ENCODE results near the gene PRDX5. TPM values are rescaled to one million over a fixed set of nuclear protein-coding genes. Genes with fewer than 3 reads are reported as not detected.
A peak's percentile ranks its signal among the peaks of the same experiment; 100 is the strongest.
"Not testable (repeated sequence)": the region's sequence is repeated elsewhere in the genome, so short reads cannot be mapped to it uniquely, and the experiment has no call there.

Gene PRDX5
- polyA plus RNA-seq, 2 donors = 442 to 808 TPM

DNA sequence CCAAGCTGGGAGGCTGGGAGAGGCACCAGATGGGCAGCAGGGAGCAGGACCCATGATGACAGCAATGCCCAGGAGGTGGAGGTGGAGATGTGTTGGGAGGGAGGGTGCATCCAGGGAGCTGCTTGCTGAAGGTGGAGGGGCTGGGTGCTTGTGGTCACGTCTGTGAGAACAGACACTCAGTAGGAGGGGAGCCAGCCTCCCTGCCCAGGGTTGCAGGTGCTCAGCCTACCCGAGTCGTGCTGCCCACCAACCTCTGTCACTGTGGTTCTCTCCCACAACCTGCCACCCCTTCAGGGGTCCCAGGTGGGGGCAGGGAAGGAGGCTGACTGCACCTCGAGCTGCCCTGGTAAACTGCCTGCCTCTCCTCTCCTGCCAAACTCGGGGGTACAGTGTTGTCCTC lies 5.5 kb downstream of the PRDX5 start:
- Histone ChIP-seq H3K4me3 (ENCODE audit: low read depth in 1 of 2, low read length in 2 of 2) (no peak overlapping the region), H3K4me1 (ENCODE audit: control insufficient read depth in 2 of 2, insufficient read depth in 2 of 2, low read length in 1 of 2) (peaks cover 0 to 26% of the 10 kb centered on the region in 2 donors), H3K9me3 (ENCODE audit: control insufficient read depth in 2 of 2, insufficient read depth in 1 of 2, low read depth in 1 of 2, low read length in 1 of 2) (no peaks in the 10 kb centered on the region), H3K27ac (ENCODE audit: low read depth in 2 of 2, low read length in 1 of 2) (peak overlapping the region; percentile 79 to 92), H3K36me3 (ENCODE audit: control insufficient read depth in 2 of 2, insufficient read depth in 2 of 2, low read length in 1 of 2) (peaks cover 0 to 14% of the 10 kb centered on the region in 2 donors), H3K27me3 (ENCODE audit: control insufficient read depth in 1 of 2, insufficient read depth in 2 of 2, low read length in 2 of 2) (no peaks in the 10 kb centered on the region)
- WGBS, 2 donors = 49 to 57% methylated on average over 4 to 5 of the region's 5 CpGs

DNA sequence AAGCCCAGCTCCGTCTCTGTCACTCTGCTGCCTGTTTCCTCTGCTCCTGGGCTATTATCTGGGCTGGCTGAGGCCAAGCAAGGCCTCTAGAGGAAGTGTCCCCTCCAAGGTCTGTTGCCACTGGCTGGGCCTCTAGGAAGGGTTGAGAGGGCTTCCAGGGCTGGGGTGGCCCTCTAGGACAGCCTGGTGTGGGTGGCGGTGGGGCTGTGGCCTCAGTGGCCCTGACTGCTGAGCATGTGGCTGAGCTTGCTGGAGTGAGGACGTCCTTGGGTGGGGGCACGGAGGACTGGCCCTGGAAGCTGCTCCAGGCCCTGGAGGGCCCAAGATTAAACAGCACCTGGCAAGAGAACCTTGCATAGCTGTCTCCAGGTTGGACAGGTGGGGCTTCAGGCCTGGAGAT lies 6.1 kb downstream of the PRDX5 start:
- peak overlapping the region; percentile 79 to 92 for H3K27ac ChIP-seq (ENCODE audit: low read depth in 2 of 2, low read length in 1 of 2)
- 74% methylated on average over 4 of the region's 4 CpGs for WGBS, 2 donors
- not testable (repeated sequence) for H3K4me3 ChIP-seq (ENCODE audit: low read depth in 1 of 2, low read length in 2 of 2); H3K27me3 ChIP-seq (ENCODE audit: control insufficient read depth in 1 of 2, insufficient read depth in 2 of 2, low read length in 2 of 2); H3K9me3 ChIP-seq (ENCODE audit: control insufficient read depth in 2 of 2, insufficient read depth in 1 of 2, low read depth in 1 of 2, low read length in 1 of 2)
- peaks cover 0 to 23% of the 10 kb centered on the region in 2 donors for H3K4me1 ChIP-seq (ENCODE audit: control insufficient read depth in 2 of 2, insufficient read depth in 2 of 2, low read length in 1 of 2)
- H3K36me3 ChIP-seq (ENCODE audit: control insufficient read depth in 2 of 2, insufficient read depth in 2 of 2, low read length in 1 of 2) = peaks cover 0 to 14% of the 10 kb centered on the region in 2 donors

DNA sequence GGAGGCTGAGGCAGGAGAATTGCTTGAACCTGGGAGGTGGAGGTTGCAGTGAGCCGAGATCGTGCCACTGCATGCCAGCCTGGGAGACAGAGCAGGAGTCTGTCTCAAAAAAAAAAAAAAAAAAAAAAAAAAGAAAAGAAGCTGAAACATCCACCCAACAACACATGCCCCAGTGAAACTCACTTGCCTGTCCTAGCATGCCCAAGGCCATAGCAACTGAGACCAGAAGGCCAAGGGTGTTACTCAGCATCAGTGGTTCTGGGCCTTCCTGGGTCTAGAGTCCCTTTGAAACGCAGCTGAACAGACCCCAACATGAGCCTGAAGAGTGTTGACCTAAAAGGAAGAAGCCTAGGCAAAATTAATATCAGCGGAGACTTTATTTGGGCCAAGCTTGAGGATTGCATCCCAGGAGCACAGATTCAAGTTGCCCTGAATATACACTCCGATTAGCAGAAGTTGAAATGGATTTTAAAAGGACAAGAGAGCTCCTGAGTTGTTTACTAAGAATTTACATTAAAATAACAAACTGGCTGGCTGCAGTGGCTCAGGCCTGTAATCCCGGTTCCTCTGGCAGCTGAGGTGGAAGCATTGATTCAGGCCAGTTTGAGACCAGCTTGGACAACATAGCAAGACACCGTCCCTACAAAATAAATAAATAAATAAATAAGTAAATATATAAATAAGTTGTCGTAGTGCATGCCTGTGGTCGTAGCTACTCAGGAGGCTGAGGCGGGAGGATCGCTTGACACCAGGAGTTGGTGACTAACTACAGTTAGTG lies 7.0 kb downstream of the PRDX5 start:
- Histone ChIP-seq H3K36me3 (ENCODE audit: control insufficient read depth in 2 of 2, insufficient read depth in 2 of 2, low read length in 1 of 2) (peaks cover 0 to 14% of the 10 kb centered on the region in 2 donors), H3K27ac (ENCODE audit: low read depth in 2 of 2, low read length in 1 of 2) (peak overlapping the region; percentile 87 to 92), H3K4me1 (ENCODE audit: control insufficient read depth in 2 of 2, insufficient read depth in 2 of 2, low read length in 1 of 2) (peaks cover 0 to 18% of the 10 kb centered on the region in 2 donors), H3K9me3 (ENCODE audit: control insufficient read depth in 2 of 2, insufficient read depth in 1 of 2, low read depth in 1 of 2, low read length in 1 of 2) (no peaks in the 10 kb centered on the region), H3K27me3 (ENCODE audit: control insufficient read depth in 1 of 2, insufficient read depth in 2 of 2, low read length in 2 of 2) (no peaks in the 10 kb centered on the region), H3K4me3 (ENCODE audit: low read depth in 1 of 2, low read length in 2 of 2) (no peak overlapping the region)
- WGBS, 2 donors = 61 to 69% methylated on average over 11 of the region's 11 CpGs

DNA sequence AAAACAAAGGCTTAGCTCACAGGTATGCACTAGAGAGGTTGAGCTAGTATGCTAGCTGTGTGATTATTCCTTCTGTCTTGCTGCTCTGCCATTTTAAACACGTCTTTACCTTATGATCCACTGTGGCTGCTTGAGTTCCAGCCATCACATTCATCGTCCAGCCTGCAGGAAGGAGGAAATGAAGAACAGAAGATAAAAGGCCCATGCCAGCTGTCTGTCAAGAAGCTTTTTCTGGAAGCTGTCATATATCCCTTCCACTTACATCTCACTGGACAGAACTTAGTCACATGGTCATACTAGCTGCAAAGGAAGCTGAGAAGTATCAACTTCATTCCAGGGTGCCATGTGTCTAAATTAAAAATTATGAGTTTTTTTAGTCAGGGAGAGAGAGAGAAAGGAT lies 9.5 kb downstream of the PRDX5 start:
- H3K4me3 ChIP-seq (ENCODE audit: low read depth in 1 of 2, low read length in 2 of 2) = no peak overlapping the region
- peaks cover 0 to 9% of the 10 kb centered on the region in 2 donors for H3K36me3 ChIP-seq (ENCODE audit: control insufficient read depth in 2 of 2, insufficient read depth in 2 of 2, low read length in 1 of 2)
- peaks cover 0 to 24% of the 10 kb centered on the region in 2 donors for H3K4me1 ChIP-seq (ENCODE audit: control insufficient read depth in 2 of 2, insufficient read depth in 2 of 2, low read length in 1 of 2)
- no peak overlapping the region for H3K27ac ChIP-seq (ENCODE audit: low read depth in 2 of 2, low read length in 1 of 2)
- H3K9me3 ChIP-seq (ENCODE audit: control insufficient read depth in 2 of 2, insufficient read depth in 1 of 2, low read depth in 1 of 2, low read length in 1 of 2) = no peaks in the 10 kb centered on the region
- 83 to 89% methylated on average over 2 of the region's 2 CpGs for WGBS, 2 donors
- H3K27me3 ChIP-seq (ENCODE audit: control insufficient read depth in 1 of 2, insufficient read depth in 2 of 2, low read length in 2 of 2) = no peaks in the 10 kb centered on the region

DNA sequence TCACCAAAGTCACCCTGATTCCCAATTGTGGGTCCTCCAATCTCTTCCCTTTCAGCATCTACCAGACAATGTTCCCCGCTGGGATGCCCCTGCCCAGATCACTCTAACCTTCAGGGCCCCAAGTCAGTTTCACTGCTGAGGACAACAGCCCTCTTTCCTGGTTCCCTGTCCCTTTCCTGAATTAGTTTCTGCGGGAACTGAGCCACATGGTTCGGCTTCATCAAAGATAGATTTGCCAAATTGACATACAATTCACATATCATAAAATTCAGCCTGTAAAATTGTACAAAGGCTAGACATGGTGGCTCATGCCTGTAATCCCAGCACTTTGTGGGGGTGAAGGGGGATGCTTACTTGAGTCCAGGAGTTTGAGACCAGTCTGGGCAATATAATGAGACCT lies 10.1 kb downstream of the PRDX5 start:
- Histone ChIP-seq H3K36me3 (ENCODE audit: control insufficient read depth in 2 of 2, insufficient read depth in 2 of 2, low read length in 1 of 2) (peaks cover 0 to 3% of the 10 kb centered on the region in 2 donors), H3K27ac (ENCODE audit: low read depth in 2 of 2, low read length in 1 of 2) (no peak overlapping the region), H3K27me3 (ENCODE audit: control insufficient read depth in 1 of 2, insufficient read depth in 2 of 2, low read length in 2 of 2) (no peaks in the 10 kb centered on the region), H3K4me1 (ENCODE audit: control insufficient read depth in 2 of 2, insufficient read depth in 2 of 2, low read length in 1 of 2) (peaks cover 0 to 19% of the 10 kb centered on the region in 2 donors), H3K9me3 (ENCODE audit: control insufficient read depth in 2 of 2, insufficient read depth in 1 of 2, low read depth in 1 of 2, low read length in 1 of 2) (no peaks in the 10 kb centered on the region), H3K4me3 (ENCODE audit: low read depth in 1 of 2, low read length in 2 of 2) (no peak overlapping the region)
- WGBS, 2 donors = 72 to 88% methylated on average over 3 of the region's 3 CpGs

DNA sequence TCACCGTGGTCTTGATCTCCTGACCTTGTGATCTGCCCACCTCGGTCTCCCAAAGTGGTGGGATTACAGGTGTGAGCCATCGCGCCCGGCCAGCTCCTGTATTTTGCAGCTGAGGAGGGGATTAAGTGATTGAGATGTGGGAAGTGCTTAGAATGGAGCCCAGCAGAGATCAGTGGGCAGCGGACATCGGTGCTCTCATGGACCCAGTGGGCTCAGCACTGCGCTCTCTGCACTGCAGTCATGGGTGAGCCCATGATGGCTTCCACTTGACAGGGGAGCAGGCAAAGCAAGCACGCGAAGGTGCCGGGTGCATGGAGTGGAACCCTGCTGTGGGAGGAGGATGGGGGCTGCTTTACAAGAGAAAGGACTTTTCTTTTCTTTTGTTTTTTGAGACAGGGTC lies 13.0 kb downstream of the PRDX5 start:
- H3K27ac ChIP-seq (ENCODE audit: low read depth in 2 of 2, low read length in 1 of 2) = no peak overlapping the region
- H3K4me1 ChIP-seq (ENCODE audit: control insufficient read depth in 2 of 2, insufficient read depth in 2 of 2, low read length in 1 of 2) = peaks cover 0 to 15% of the 10 kb centered on the region in 2 donors
- H3K36me3 ChIP-seq (ENCODE audit: control insufficient read depth in 2 of 2, insufficient read depth in 2 of 2, low read length in 1 of 2) = no peaks in the 10 kb centered on the region
- WGBS, 2 donors = 87 to 89% methylated on average over 11 of the region's 11 CpGs
- H3K9me3 ChIP-seq (ENCODE audit: control insufficient read depth in 2 of 2, insufficient read depth in 1 of 2, low read depth in 1 of 2, low read length in 1 of 2) = no peaks in the 10 kb centered on the region
- H3K4me3 ChIP-seq (ENCODE audit: low read depth in 1 of 2, low read length in 2 of 2) = no peak overlapping the region
- no peaks in the 10 kb centered on the region for H3K27me3 ChIP-seq (ENCODE audit: control insufficient read depth in 1 of 2, insufficient read depth in 2 of 2, low read length in 2 of 2)

DNA sequence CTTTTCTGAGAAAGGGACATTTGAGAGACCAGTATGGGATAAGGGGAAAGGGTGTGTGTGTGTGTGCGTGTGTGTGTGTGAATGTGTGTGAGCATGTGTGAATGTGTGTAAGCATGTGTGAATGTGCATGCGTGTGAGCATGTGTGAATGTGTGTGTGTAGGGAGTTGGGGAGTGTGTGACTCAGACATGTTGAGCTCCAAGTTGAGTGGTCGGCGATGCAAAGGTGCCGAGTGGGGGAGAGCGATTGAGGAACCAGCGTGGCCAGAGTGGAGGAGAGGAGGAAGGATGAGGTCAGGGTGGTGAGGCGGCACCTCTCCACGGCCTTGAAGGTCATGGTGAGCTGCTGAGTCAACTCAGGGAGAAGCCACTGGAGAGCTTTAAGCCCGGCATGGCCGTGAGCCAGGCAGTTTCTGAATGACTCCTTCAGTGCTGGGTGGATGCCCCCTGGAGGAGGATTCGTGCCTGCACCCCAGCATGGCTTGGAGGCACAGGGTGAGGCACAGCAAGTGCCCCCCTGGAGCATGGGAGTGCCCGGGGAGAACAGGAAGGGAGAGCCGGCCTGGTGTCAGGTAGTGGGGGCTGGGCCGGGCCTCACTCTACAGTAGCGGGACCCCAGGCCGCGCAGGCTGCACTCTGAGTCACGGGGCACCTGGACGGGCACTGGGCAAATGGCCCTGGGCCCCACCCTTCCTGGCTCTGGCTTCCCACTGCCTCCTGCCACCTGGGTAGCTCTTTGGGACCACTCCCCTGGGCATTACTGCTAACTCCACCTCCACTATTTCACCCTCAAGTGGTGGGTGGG lies 13.8 kb downstream of the PRDX5 start:
- no peak overlapping the region for H3K4me3 ChIP-seq (ENCODE audit: low read depth in 1 of 2, low read length in 2 of 2)
- H3K4me1 ChIP-seq (ENCODE audit: control insufficient read depth in 2 of 2, insufficient read depth in 2 of 2, low read length in 1 of 2) = peaks cover 0 to 15% of the 10 kb centered on the region in 2 donors
- H3K27me3 ChIP-seq (ENCODE audit: control insufficient read depth in 1 of 2, insufficient read depth in 2 of 2, low read length in 2 of 2) = no peaks in the 10 kb centered on the region
- WGBS, 2 donors = 21 to 22% methylated on average over 15 to 20 of the region's 20 CpGs
- peak overlapping the region; percentile 78 to 87 for H3K27ac ChIP-seq (ENCODE audit: low read depth in 2 of 2, low read length in 1 of 2)
- H3K9me3 ChIP-seq (ENCODE audit: control insufficient read depth in 2 of 2, insufficient read depth in 1 of 2, low read depth in 1 of 2, low read length in 1 of 2) = no peaks in the 10 kb centered on the region
- no peaks in the 10 kb centered on the region for H3K36me3 ChIP-seq (ENCODE audit: control insufficient read depth in 2 of 2, insufficient read depth in 2 of 2, low read length in 1 of 2)

DNA sequence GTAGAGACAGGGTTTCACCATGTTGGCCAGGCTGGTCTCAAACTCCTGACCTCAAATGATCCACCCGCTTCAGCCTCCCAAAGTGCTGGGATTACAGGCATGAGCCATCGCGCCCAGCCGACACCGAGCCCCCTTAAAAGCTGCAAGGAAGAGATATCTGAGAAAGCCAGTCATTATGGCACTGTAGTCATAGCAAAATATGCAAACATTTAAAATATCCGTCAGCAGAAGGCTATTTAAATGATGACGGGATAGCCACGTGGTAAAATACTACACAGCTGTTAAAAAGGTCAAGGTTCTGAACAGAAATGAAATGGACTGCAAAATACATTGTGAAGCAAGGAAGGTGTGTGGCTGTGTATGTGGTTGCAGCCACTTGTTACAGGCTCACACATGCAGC lies 15.6 kb downstream of the PRDX5 start:
- WGBS, 2 donors = 86 to 88% methylated on average over 8 of the region's 8 CpGs
- Histone ChIP-seq H3K36me3 (ENCODE audit: control insufficient read depth in 2 of 2, insufficient read depth in 2 of 2, low read length in 1 of 2) (no peaks in the 10 kb centered on the region), H3K4me1 (ENCODE audit: control insufficient read depth in 2 of 2, insufficient read depth in 2 of 2, low read length in 1 of 2) (peaks cover 0 to 15% of the 10 kb centered on the region in 2 donors), H3K27me3 (ENCODE audit: control insufficient read depth in 1 of 2, insufficient read depth in 2 of 2, low read length in 2 of 2) (no peaks in the 10 kb centered on the region), H3K4me3 (ENCODE audit: low read depth in 1 of 2, low read length in 2 of 2) (no peak overlapping the region), H3K27ac (ENCODE audit: low read depth in 2 of 2, low read length in 1 of 2) (no peak overlapping the region), H3K9me3 (ENCODE audit: control insufficient read depth in 2 of 2, insufficient read depth in 1 of 2, low read depth in 1 of 2, low read length in 1 of 2) (no peaks in the 10 kb centered on the region)

DNA sequence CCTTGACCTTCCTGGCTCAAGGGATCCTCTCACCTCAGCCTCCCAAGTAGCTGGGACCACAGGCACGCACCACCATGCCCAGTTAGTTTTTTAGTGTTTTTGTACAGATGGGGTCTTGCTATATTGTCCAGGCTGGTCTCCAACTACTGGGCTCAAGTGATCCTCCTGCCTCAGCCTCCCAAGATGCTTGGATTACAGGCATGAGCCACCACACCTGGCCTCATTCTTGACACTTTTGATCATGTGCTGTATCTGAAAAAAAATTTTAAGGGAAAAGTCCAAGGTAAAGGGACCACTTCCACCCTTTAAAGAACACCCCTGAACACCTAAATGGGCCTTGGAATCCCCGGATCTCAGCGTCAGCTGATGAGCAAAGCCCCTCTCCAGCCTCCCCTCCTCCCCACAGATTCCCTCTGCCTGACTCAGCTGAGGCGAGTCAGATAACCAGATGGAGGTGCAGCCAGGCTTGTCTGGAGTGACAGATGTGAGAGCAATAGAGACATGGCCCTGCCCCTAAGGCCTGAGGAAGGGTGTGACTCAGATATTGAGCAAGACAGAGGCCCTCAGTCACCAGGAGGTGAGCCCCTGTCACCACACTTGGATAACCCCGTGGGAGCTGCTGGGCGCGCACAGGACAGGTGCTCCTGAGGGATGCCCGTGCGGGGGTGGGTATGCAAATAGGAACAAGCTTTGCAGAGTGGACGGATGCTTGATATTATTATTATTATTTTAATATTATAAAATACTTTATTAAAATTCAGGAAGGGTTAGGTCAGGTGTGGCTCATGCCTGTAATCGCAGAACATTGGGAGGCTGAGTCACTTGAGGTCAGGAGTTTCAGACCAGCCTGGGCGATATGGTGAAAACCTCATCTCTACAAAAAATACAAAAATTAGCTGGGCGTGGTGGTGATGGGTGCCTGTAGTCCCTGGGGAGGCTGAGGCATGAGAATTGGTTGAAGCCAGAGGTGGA lies 17.1 kb downstream of the PRDX5 start:
- H3K4me1 ChIP-seq (ENCODE audit: control insufficient read depth in 2 of 2, insufficient read depth in 2 of 2, low read length in 1 of 2) = peaks cover 0 to 15% of the 10 kb centered on the region in 2 donors
- 41 to 47% methylated on average over 13 of the region's 13 CpGs for WGBS, 2 donors
- no peaks in the 10 kb centered on the region for H3K36me3 ChIP-seq (ENCODE audit: control insufficient read depth in 2 of 2, insufficient read depth in 2 of 2, low read length in 1 of 2)
- H3K4me3 ChIP-seq (ENCODE audit: low read depth in 1 of 2, low read length in 2 of 2) = no peak overlapping the region
- H3K9me3 ChIP-seq (ENCODE audit: control insufficient read depth in 2 of 2, insufficient read depth in 1 of 2, low read depth in 1 of 2, low read length in 1 of 2) = no peaks in the 10 kb centered on the region
- peak overlapping the region; percentile 81 to 88 for H3K27ac ChIP-seq (ENCODE audit: low read depth in 2 of 2, low read length in 1 of 2)
- no peaks in the 10 kb centered on the region for H3K27me3 ChIP-seq (ENCODE audit: control insufficient read depth in 1 of 2, insufficient read depth in 2 of 2, low read length in 2 of 2)
